Smooth muscle cell (in vitro differentiated cells): ENCODE measurements around the gene FAM8A1. TPM values are rescaled to one million over a fixed set of nuclear protein-coding genes. Genes with fewer than 3 reads are reported as not detected.

Experiments used
- DNase-seq: peaks from one replicate; lab custom pipeline; 2025; ENCODE audit not compliant: unreplicated experiment; lab: John Stamatoyannopoulos, UW
- H2AFZ ChIP-seq: fragments of 200-600 bp; sonication (generic); 2 replicates; pipeline ENCODE4 v1.6.0; 2016; ENCODE audit warnings: antibody characterized with exemption, low read depth, mild to moderate bottlenecking
- H3F3A ChIP-seq: fragments of 200-600 bp; sonication (generic); 2 replicates; pipeline ENCODE4 v1.6.0; 2017; ENCODE audit warnings: antibody characterized with exemption, low read depth
- H3K27ac ChIP-seq: fragments of 200-600 bp; sonication (generic); 2 replicates; pipeline ENCODE4 v1.5.1; 2016; ENCODE audit warnings: low read depth, mild to moderate bottlenecking
- H3K27me3 ChIP-seq: fragments of 200-600 bp; sonication (generic); 2 replicates; pipeline ENCODE4 v1.6.1; 2016; ENCODE audit warnings: low read depth, mild to moderate bottlenecking
- H3K36me3 ChIP-seq: fragments of 200-600 bp; sonication (generic); 2 replicates; pipeline ENCODE4 v1.5.1; 2016; ENCODE audit warnings: low read depth
- H3K4me1 ChIP-seq: fragments of 200-600 bp; sonication (generic); 2 replicates; pipeline ENCODE4 v1.5.1; 2016; ENCODE audit warnings: low read depth
- H3K4me2 ChIP-seq: fragments of 200-600 bp; sonication (generic); 2 replicates; pipeline ENCODE4 v1.6.0; 2016; ENCODE audit warnings: mild to moderate bottlenecking
- H3K4me3 ChIP-seq: fragments of 200-600 bp; sonication (generic); 2 replicates; pipeline ENCODE4 v1.5.1; 2016; ENCODE audit warnings: mild to moderate bottlenecking
- H3K79me2 ChIP-seq: fragments of 200-600 bp; sonication (generic); 2 replicates; pipeline ENCODE4 v1.6.0; 2016; ENCODE audit warnings: low read depth, mild to moderate bottlenecking
- H3K9ac ChIP-seq: fragments of 200-600 bp; sonication (generic); 2 replicates; pipeline ENCODE4 v1.6.0; 2016; ENCODE audit warnings: low read depth
- H3K9me3 ChIP-seq: fragments of 200-600 bp; sonication (generic); replicated peaks from 2 replicates; pipeline ENCODE4 v1.5.1; 2016; ENCODE audit warnings: low read depth
- H4K20me1 ChIP-seq: fragments of 200-600 bp; sonication (generic); 2 replicates; pipeline ENCODE4 v1.6.0; 2016; ENCODE audit warnings: low read depth
- CTCF ChIP-seq: fragments of 200-600 bp; sonication (generic); IDR thresholded peaks from 2 replicates; pipeline ENCODE4 v1.5.1; 2017; ENCODE audit warnings: borderline replicate concordance, mild to moderate bottlenecking, antibody characterized with exemption; ENCODE audit not compliant: insufficient read depth, poor library complexity, severe bottlenecking
- WGBS: methylation state at CpG from one replicate; pipeline ENCODE4 v1.1.7; 2016; ENCODE audit warnings: low lambda C conversion rate; 5-methylcytosine and 5-hydroxymethylcytosine counted together
- polyA plus RNA-seq: library from polyadenylated mRNA; unstranded; fragments of >200 nt; fragmentation: Nextera tagmentation; extraction: Ambion mirVana; gene quantifications from 2 replicates; pipeline ENCODE4 v1.2.1, GENCODE V29; 2016
- total RNA-seq: library from RNA; depleted of rRNA; stranded (reverse); fragments of >200 nt; gene quantifications from 2 replicates; pipeline ENCODE4 v1.2.3, GENCODE V29; 2014

The FAM8A1 gene
- total and polyA plus RNA-seq, 2 experiments from 2014 or later: 11.8 to 33.2 TPM

DNA sequence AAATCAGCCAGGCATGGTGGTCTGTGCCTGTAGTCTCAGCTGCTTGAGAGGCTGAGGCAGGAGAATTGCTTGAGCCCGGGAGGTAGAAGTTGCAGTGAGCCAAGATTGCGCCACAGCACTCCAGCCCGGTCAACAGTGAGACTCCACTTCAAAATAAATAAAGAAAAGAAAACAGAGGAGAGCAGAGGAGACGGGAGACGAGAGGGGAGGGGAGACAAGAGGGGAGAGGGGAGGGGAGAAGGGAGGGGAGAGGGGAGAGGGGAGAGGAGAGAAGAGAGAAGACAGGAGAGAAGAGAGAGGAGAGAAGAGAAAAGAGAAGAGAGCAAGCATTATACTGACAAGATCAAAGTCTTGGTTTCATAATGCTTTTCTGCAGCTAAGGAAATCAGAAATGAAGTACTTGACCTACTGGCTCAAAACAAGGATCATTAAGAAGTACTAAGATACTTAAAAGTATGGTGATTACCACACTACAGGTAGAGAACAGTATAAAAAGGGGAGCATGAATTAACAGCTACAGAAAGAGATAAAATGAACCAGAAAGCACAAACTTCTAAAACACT is 30.5 kb downstream of the FAM8A1 start:
- Histone ChIP-seq H3K27ac (no peak overlapping the region), H2AFZ (no peak overlapping the region), H3K4me3 (no peak overlapping the region), H3K27me3 (no peaks in the 10 kb centered on the region), H3K9ac (no peak overlapping the region), H3F3A (no peaks in the 10 kb centered on the region), H3K4me2 (no peak overlapping the region), H3K9me3 (no peaks in the 10 kb centered on the region), H3K36me3 (peaks cover 37% of the 10 kb centered on the region), H4K20me1 (peaks cover 20% of the 10 kb centered on the region), H3K4me1 (no peaks in the 10 kb centered on the region), H3K79me2 (peaks cover 14% of the 10 kb centered on the region)
- WGBS: 81% methylated on average over 3 of the region's 5 CpGs
- no peak for DNase-seq
- TF ChIP-seq CTCF: no peak

GRCh38 chr6:17632934-17633333 is 32.8 kb downstream of the FAM8A1 start:
- no peak overlapping the region for H3K9ac ChIP-seq
- H3K4me3 ChIP-seq: no peak overlapping the region
- peaks cover 35% of the 10 kb centered on the region for H3K36me3 ChIP-seq
- peaks cover 12% of the 10 kb centered on the region for H3K79me2 ChIP-seq
- DNase-seq: no peak
- 100% methylated on average over 1 of the region's 1 CpG for WGBS
- no peaks in the 10 kb centered on the region for H3K27me3 ChIP-seq
- peaks cover 16% of the 10 kb centered on the region for H4K20me1 ChIP-seq
- no peak for TF ChIP-seq CTCF
- H3F3A ChIP-seq: no peaks in the 10 kb centered on the region
- no peak overlapping the region for H2AFZ ChIP-seq
- H3K4me1 ChIP-seq: no peaks in the 10 kb centered on the region
- no peaks in the 10 kb centered on the region for H3K9me3 ChIP-seq
- H3K4me2 ChIP-seq: no peak overlapping the region
- no peak overlapping the region for H3K27ac ChIP-seq

DNA sequence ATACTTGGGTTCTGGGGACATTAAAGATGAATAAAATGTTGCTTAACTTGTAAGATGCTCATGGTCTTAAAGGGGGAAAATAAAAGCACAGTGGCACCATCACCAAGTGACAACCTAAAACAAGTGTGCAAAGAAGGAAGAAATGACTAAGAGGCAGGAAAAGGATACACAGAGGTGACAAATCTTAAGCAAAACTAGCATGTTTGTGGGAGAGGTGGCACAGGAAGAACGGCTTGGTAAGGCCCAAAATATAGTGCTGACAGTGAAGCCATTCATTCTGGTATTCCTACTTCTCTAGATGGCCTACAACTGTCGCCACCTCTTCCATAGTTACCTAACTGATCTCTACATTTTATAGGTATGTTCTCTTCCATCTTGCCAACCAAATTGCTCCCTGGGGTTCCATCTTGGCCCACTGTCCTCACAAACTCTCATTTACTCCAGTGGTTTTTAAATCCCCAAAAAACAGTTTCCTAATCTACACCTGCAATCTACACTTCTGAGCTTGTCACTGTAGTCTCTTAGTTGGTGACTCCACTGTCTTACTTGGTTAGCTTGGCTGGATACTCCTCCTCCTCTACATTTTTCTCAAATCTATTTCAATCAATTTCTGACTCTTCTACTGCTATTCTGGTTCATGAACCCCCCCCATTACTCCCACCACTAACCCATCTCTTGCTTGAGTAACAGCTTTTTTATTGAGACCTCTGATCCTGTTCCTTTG is 33.5 kb downstream of the FAM8A1 start:
- Histone ChIP-seq H3K79me2 (peaks cover 12% of the 10 kb centered on the region), H3K9me3 (no peaks in the 10 kb centered on the region), H3K27ac (no peak overlapping the region), H3K9ac (no peak overlapping the region), H3K4me1 (no peaks in the 10 kb centered on the region), H3F3A (no peaks in the 10 kb centered on the region), H4K20me1 (peaks cover 16% of the 10 kb centered on the region), H3K4me2 (no peak overlapping the region), H3K4me3 (no peak overlapping the region), H3K36me3 (peaks cover 28% of the 10 kb centered on the region), H2AFZ (no peak overlapping the region), H3K27me3 (no peaks in the 10 kb centered on the region)
- TF ChIP-seq CTCF: no peak
- 96% methylated on average over 2 of the region's 2 CpGs for WGBS
- DNase-seq: no peak
